ENCODE measurements around the gene KIF11. TPM values are rescaled to one million over a fixed set of nuclear protein-coding genes. Genes with fewer than 3 reads are reported as not detected.

Gene KIF11
- total RNA-seq, 6 donors from 2014 or later, result under 0.01 to 2.4 (median 1.6) TPM

DNA sequence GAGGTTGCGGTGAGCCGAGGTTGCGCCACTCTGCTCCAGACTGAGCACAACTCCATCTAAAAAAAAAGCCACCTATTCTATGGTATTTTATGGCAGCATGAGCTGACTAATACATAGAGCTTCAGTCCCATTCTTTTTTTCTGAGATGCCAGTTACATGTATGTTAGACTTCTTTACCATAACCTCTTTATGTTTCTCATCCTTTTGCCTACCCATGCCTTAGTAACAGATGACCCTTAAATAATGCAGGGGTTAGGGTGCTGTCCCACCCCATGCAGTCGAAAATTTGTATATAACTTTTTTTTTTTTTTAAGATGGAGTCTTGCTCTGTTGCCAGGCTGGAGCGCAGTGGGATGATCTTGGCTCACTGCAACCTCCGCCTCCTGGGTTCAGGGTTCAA, 74.1 kb downstream of the KIF11 start:
- no peak overlapping the region for H3K4me3 ChIP-seq
- DNase-seq (peak in 1 of 2 donors; percentile 17), ATAC-seq (ENCODE audit: low FRiP score in 2 of 2) (no peak)
- TF ChIP-seq, protein P1, sequence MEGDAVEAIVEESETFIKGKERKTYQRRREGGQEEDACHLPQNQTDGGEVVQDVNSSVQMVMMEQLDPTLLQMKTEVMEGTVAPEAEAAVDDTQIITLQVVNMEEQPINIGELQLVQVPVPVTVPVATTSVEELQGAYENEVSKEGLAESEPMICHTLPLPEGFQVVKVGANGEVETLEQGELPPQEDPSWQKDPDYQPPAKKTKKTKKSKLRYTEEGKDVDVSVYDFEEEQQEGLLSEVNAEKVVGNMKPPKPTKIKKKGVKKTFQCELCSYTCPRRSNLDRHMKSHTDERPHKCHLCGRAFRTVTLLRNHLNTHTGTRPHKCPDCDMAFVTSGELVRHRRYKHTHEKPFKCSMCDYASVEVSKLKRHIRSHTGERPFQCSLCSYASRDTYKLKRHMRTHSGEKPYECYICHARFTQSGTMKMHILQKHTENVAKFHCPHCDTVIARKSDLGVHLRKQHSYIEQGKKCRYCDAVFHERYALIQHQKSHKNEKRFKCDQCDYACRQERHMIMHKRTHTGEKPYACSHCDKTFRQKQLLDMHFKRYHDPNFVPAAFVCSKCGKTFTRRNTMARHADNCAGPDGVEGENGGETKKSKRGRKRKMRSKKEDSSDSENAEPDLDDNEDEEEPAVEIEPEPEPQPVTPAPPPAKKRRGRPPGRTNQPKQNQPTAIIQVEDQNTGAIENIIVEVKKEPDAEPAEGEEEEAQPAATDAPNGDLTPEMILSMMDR (IDR thresholded peaks at IDR 0.05), result no peak
- TF ChIP-seq EP300 (IDR thresholded peaks at IDR 0.05), result no peak
- no peak for TF ChIP-seq POLR2A (IDR thresholded peaks at IDR 0.05)
- TF ChIP-seq POLR2AphosphoS5 (IDR thresholded peaks at IDR 0.05), result no peak
- H3K27ac ChIP-seq, result no peak overlapping the region
- H3K27me3 ChIP-seq, result no peaks in the 10 kb centered on the region
- no peaks in the 10 kb centered on the region for H3K36me3 ChIP-seq
- H3K4me1 ChIP-seq, result no peaks in the 10 kb centered on the region
- WGBS, 2 donors, result 96 to 98% methylated on average over 6 of the region's 6 CpGs
- H3K9me3 ChIP-seq, result peaks cover 0 to 23% (median 5%) of the 10 kb centered on the region in 4 donors

DNA sequence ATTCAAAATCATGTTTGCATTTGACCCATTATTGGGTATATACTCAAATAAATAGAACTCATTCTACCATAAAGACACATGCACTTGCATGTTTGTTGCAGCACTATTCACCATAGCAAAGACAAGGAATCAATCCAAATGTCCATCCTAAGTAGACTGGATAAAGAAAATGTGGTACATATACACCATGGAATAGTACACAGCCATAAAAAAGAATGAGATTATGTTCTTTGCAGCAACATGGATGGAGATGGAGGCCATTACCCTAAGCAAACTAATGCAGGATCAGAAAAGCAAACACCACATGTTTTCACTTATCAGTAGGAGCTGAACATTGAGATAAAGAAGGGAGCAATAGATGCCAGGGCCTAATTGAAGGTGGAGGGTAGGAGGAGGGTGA, 84.8 kb downstream of the KIF11 start:
- H3K27ac ChIP-seq, result no peak overlapping the region
- ATAC-seq (ENCODE audit: low FRiP score in 2 of 2) (no peak), DNase-seq (no peak)
- H3K9me3 ChIP-seq, result no peaks in the 10 kb centered on the region
- H3K27me3 ChIP-seq, result no peaks in the 10 kb centered on the region
- H3K36me3 ChIP-seq, result no peaks in the 10 kb centered on the region
- no peaks in the 10 kb centered on the region for H3K4me1 ChIP-seq
- no peak overlapping the region for H3K4me3 ChIP-seq
- TF ChIP-seq POLR2AphosphoS5 (IDR thresholded peaks at IDR 0.05) (no peak), EP300 (IDR thresholded peaks at IDR 0.05) (no peak), POLR2A (IDR thresholded peaks at IDR 0.05) (no peak)
- TF ChIP-seq, protein P1 (IDR thresholded peaks at IDR 0.05), result no peak

GRCh38 chr10:92678206-92678605, 85.3 kb downstream of the KIF11 start:
- no peak for TF ChIP-seq POLR2A (IDR thresholded peaks at IDR 0.05)
- TF ChIP-seq POLR2AphosphoS5 (IDR thresholded peaks at IDR 0.05), result no peak
- TF ChIP-seq EP300 (IDR thresholded peaks at IDR 0.05), result no peak
- TF ChIP-seq, protein P1 (IDR thresholded peaks at IDR 0.05), result no peak
- Histone ChIP-seq H3K36me3 (no peaks in the 10 kb centered on the region), H3K27ac (no peak overlapping the region), H3K9me3 (no peaks in the 10 kb centered on the region), H3K4me3 (no peak overlapping the region), H3K4me1 (no peaks in the 10 kb centered on the region), H3K27me3 (no peaks in the 10 kb centered on the region)
- WGBS, 2 donors, result 94% methylated on average over 5 of the region's 5 CpGs
- ATAC-seq (ENCODE audit: low FRiP score in 2 of 2) (no peak), DNase-seq (no peak)

DNA sequence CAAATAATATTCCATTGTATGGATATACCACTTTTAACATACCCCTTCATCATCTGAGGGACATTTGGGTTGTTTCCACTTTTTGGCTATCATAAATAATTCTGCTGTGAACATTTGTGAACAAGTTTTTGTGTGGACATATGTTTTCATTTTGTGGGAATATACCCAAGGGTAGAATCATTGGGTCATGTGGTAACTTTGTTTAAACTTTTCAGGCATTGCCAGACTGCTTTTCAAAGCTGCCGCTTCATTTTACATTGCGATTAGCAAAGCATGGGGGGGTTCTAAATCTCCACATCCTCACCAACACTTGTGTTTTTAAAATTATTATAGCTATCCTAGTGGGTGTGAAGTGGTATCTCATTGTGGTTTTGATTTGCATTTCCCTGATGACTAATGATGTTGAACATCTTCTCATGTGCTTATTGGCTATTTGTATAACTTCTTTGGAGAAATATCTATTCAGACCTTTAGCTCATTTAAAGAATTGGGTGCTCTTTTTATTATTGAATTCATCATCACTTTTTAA, 88.4 kb downstream of the KIF11 start:
- no peaks in the 10 kb centered on the region for H3K4me1 ChIP-seq
- no peaks in the 10 kb centered on the region for H3K27me3 ChIP-seq
- H3K9me3 ChIP-seq, result no peaks in the 10 kb centered on the region
- TF ChIP-seq EP300 (IDR thresholded peaks at IDR 0.05) (no peak), POLR2A (IDR thresholded peaks at IDR 0.05) (no peak), POLR2AphosphoS5 (IDR thresholded peaks at IDR 0.05) (no peak)
- TF ChIP-seq, protein P1 (IDR thresholded peaks at IDR 0.05), result no peak
- H3K36me3 ChIP-seq, result no peaks in the 10 kb centered on the region
- no peak for DNase-seq
- WGBS, 2 donors, result 89 to 91% methylated on average over 2 of the region's 2 CpGs
- no peak for ATAC-seq (ENCODE audit: low FRiP score in 2 of 2)
- H3K27ac ChIP-seq, result no peak overlapping the region
- no peak overlapping the region for H3K4me3 ChIP-seq

GRCh38 chr10:92688573-92688926, 95.6 kb downstream of the KIF11 start:
- H3K36me3 ChIP-seq, result no peaks in the 10 kb centered on the region
- ATAC-seq (ENCODE audit: low FRiP score in 2 of 2), result peak in 1 of 2 donors; percentile 22
- H3K9me3 ChIP-seq, result no peaks in the 10 kb centered on the region
- peak overlapping the region; percentile 81 to 99 (median 88) for H3K27ac ChIP-seq
- peaks cover 0 to 9% (median 0%) of the 10 kb centered on the region in 4 donors for H3K27me3 ChIP-seq
- H3K4me3 ChIP-seq, result peak overlapping the region in 3 of 4 donors; percentile 75 to 89 (median 80)
- TF ChIP-seq POLR2A (IDR thresholded peaks at IDR 0.05), result no peak
- TF ChIP-seq EP300 (IDR thresholded peaks at IDR 0.05), result no peak
- TF ChIP-seq, protein P1 (IDR thresholded peaks at IDR 0.05), result no peak
- no peak for TF ChIP-seq POLR2AphosphoS5 (IDR thresholded peaks at IDR 0.05)
- peaks cover 11 to 43% (median 17%) of the 10 kb centered on the region in 4 donors for H3K4me1 ChIP-seq
- DNase-seq, result no peak
- 43% methylated on average over 5 of the region's 5 CpGs for WGBS, 2 donors

Data from upper lobe of left lung (tissue), 6 donors.